GM18909 (cell line): ENCODE results near the gene TMEM259.

ENCODE experiments used
- ATAC-seq: cut with Tn5 transposase; IDR thresholded peaks from one replicate; pipeline ENCODE4 v1.9.1; 2021; ENCODE audit warnings: mild to moderate bottlenecking; ENCODE audit not compliant: unreplicated experiment, poor library complexity

The TMEM259 gene

GRCh38 chr19:1004803-1005664, 15.9 kb downstream of the TMEM259 start:
- ATAC-seq: no peak

- no peak for ATAC-seq
Observed at GRCh38 chr19:1004204-1004802, 16.6 kb downstream of the TMEM259 start.

- ATAC-seq: no peak
Observed at GRCh38 chr19:1003283-1003682, 17.6 kb downstream of the TMEM259 start.

- no peak for ATAC-seq
Observed at GRCh38 chr19:1002600-1002999, 18.3 kb downstream of the TMEM259 start.

- no peak for ATAC-seq
Observed at GRCh38 chr19:1001538-1002166, 19.3 kb downstream of the TMEM259 start.

- no peak for ATAC-seq
Observed at GRCh38 chr19:1000591-1001537, 20.1 kb downstream of the TMEM259 start.

- no peak for ATAC-seq
Observed at GRCh38 chr19:1000095-1000494, 20.8 kb downstream of the TMEM259 start, which contains the start of gene GRIN3B. Gene GRIN3B (plus strand): TSS chr19:1000419. CDS start chr19:1000438, 19 bp downstream.

GRCh38 chr19:999379-999719, 21.6 kb downstream of the TMEM259 start:
- ATAC-seq: no peak

- no peak for ATAC-seq
Observed at GRCh38 chr19:998064-998463, 22.9 kb downstream of the TMEM259 start.

GRCh38 chr19:996051-996838, 24.7 kb downstream of the TMEM259 start:
- no peak for ATAC-seq

- no peak for ATAC-seq
Observed at GRCh38 chr19:995051-995827, 25.7 kb downstream of the TMEM259 start.

GRCh38 chr19:994516-994915, 26.4 kb downstream of the TMEM259 start:
- ATAC-seq: no peak

GRCh38 chr19:993831-994393, 27.0 kb downstream of the TMEM259 start:
- ATAC-seq: no peak

- ATAC-seq: no peak
Observed at GRCh38 chr19:993361-993830, 27.5 kb downstream of the TMEM259 start.

- no peak for ATAC-seq
Observed at GRCh38 chr19:992670-993055, 28.3 kb downstream of the TMEM259 start.

GRCh38 chr19:991932-992669, 28.8 kb downstream of the TMEM259 start:
- no peak for ATAC-seq

- ATAC-seq: no peak
Observed at GRCh38 chr19:991174-991931, 29.6 kb downstream of the TMEM259 start.
